Common myeloid progenitor, CD34-positive (primary cell): Measurements from ENCODE around the gene TEX44.
"Not testable (repeated sequence)": the region's sequence is repeated elsewhere in the genome, so short reads cannot be mapped to it uniquely, and the experiment has no call there.

Experiments
- CTCF ChIA-PET: fragments of 350-600 bp; sonication (Branson Sonifier 250); formaldehyde crosslinking; loops from one replicate; lab custom pipeline; 2021; ENCODE audit warnings: antibody characterized with exemption; lab: Charles Lee
- POLR2A ChIA-PET: fragments of 350-600 bp; sonication (Branson Sonifier 250); formaldehyde crosslinking; loops from one replicate; lab custom pipeline; 2021; ENCODE audit warnings: antibody characterized with exemption; lab: Charles Lee
- DNase-seq, 3 donors: peaks; one replicate each; pipeline versions ENCODE4 v3.0.0 to v3.0.0-alpha.2; 2013
- H3K27ac ChIP-seq, 2 experiments: 1 replicate in 1 of 2; 2 replicates in 1 of 2; pipeline ENCODE4 v1.7.0; 2013; ENCODE audit warnings: inconsistent platforms in 2 of 2, low read length in 2 of 2, mild to moderate bottlenecking in 2 of 2, low read depth in 1 of 2, moderate library complexity in 1 of 2; ENCODE audit not compliant: severe bottlenecking in 2 of 2, insufficient read depth in 1 of 2, poor library complexity in 1 of 2
- H3K27me3 ChIP-seq, 5 experiments: replicated peaks in 2 of 5; 1 replicate in 3 of 5; 2 replicates in 2 of 5; pipeline versions ENCODE4 v1.6.1 to v1.7.0; 2013; ENCODE audit warnings: low read length in 4 of 5, mild to moderate bottlenecking in 2 of 5, moderate library complexity in 2 of 5, inconsistent platforms in 1 of 5; ENCODE audit not compliant: insufficient read depth in 5 of 5, control insufficient read depth in 4 of 5
- H3K36me3 ChIP-seq, 4 experiments: 1 replicate in 2 of 4; 2 replicates in 2 of 4; pipeline versions ENCODE4 v1.6.1 to v1.7.0; 2013; ENCODE audit warnings: low read length in 3 of 4, control low read depth in 1 of 4, mild to moderate bottlenecking in 1 of 4; ENCODE audit not compliant: control insufficient read depth in 4 of 4, insufficient read depth in 4 of 4
- H3K4me1 ChIP-seq, 4 experiments: 1 replicate in 3 of 4; 2 replicates in 1 of 4; pipeline versions ENCODE4 v1.6.1 to v1.7.1; 2013; ENCODE audit warnings: low read length in 3 of 4, mild to moderate bottlenecking in 3 of 4, control low read depth in 1 of 4, inconsistent platforms in 1 of 4, moderate library complexity in 1 of 4; ENCODE audit not compliant: control insufficient read depth in 4 of 4, insufficient read depth in 4 of 4; ENCODE audit errors: control extremely low read depth in 1 of 4
- H3K4me3 ChIP-seq, 7 experiments: 1 replicate in 4 of 7; 2 replicates in 3 of 7; pipeline versions ENCODE4 v1.5.1 to v1.7.0; 2013; ENCODE audit warnings: mild to moderate bottlenecking in 7 of 7, low read length in 6 of 7, moderate library complexity in 6 of 7, inconsistent platforms in 2 of 7, low read depth in 2 of 7, control low read depth in 1 of 7; ENCODE audit not compliant: insufficient read depth in 4 of 7, control insufficient read depth in 1 of 7; ENCODE audit errors: extremely low read depth in 1 of 7
- H3K9me3 ChIP-seq, 5 experiments: 1 replicate in 4 of 5; 2 replicates in 1 of 5; pipeline versions ENCODE4 v1.6.1 to v1.7.1; 2013; ENCODE audit warnings: low read length in 4 of 5, mild to moderate bottlenecking in 2 of 5, inconsistent platforms in 1 of 5, low read depth in 1 of 5, moderate library complexity in 1 of 5; ENCODE audit not compliant: control insufficient read depth in 4 of 5, insufficient read depth in 2 of 5; ENCODE audit errors: control extremely low read depth in 1 of 5
- WGBS: methylation state at CpG from one replicate; pipeline ENCODE4 v1.1.5; 2013; ENCODE audit not compliant: insufficient coverage; 5-methylcytosine and 5-hydroxymethylcytosine counted together

The TEX44 gene

GRCh38 chr2:231570915-231571314 is 21.7 kb upstream of the TEX44 start:
- H3K27ac ChIP-seq, POLR2A ChIA-PET, H3K4me3 ChIP-seq, DNase-seq, H3K27me3 ChIP-seq, H3K36me3 ChIP-seq, H3K9me3 ChIP-seq: not testable (repeated sequence)
- WGBS, result 100% methylated on average over 2 of the region's 5 CpGs
- CTCF ChIA-PET, result interaction anchor here (0.7 to 5.5 kb wide), 2 partner anchors 29 to 31 kb away, joined by 3 to 27 read pairs; no protein-coding TSS in a partner anchor
- peaks cover 0 to 10% (median 8%) of the 10 kb centered on the region in 4 experiments for H3K4me1 ChIP-seq

- 97% methylated on average over 4 of the region's 4 CpGs for WGBS
Observed at GRCh38 chr2:231571661-231572191, 20.9 kb upstream of the TEX44 start.

GRCh38 chr2:231573096-231573495 is 19.6 kb upstream of the TEX44 start:
- Histone ChIP-seq H3K27me3 (no peaks in the 10 kb centered on the region), H3K4me1 (peaks cover 0 to 12% (median 7%) of the 10 kb centered on the region in 4 experiments), H3K4me3 (no peak overlapping the region), H3K36me3 (no peaks in the 10 kb centered on the region), H3K9me3 (no peaks in the 10 kb centered on the region), H3K27ac (no peak overlapping the region)
- 67% methylated on average over 3 of the region's 4 CpGs for WGBS
- POLR2A ChIA-PET, result no interaction called here
- no peak for DNase-seq
- CTCF ChIA-PET, result interaction anchor here (1.2 to 5.5 kb wide), 3 partner anchors 10 to 53 kb away, joined by 3 to 27 read pairs (median 4); no protein-coding TSS in a partner anchor

More at GRCh38 chr2:231571661-231572191, 20.9 kb upstream of the TEX44 start:
- DNase-seq, result no peak
- no peak overlapping the region for H3K4me3 ChIP-seq
- H3K9me3 ChIP-seq, result peaks cover 0 to 2% (median 0%) of the 10 kb centered on the region in 5 experiments
- POLR2A ChIA-PET, result no interaction called here
- no peaks in the 10 kb centered on the region for H3K27me3 ChIP-seq
- CTCF ChIA-PET, result interaction anchor here (0.7 to 5.5 kb wide), 2 partner anchors 28 to 32 kb away, joined by 3 to 27 read pairs; no protein-coding TSS in a partner anchor
- H3K27ac ChIP-seq, result no peak overlapping the region
- no peaks in the 10 kb centered on the region for H3K36me3 ChIP-seq
- H3K4me1 ChIP-seq, result peaks cover 0 to 12% (median 8%) of the 10 kb centered on the region in 4 experiments

- WGBS, result 97% methylated on average over 9 of the region's 15 CpGs
- CTCF ChIA-PET, result interaction anchor here (1.2 to 5.5 kb wide), 4 partner anchors 8 to 54 kb away, joined by 3 to 27 read pairs (median 4); no protein-coding TSS in a partner anchor
- H3K4me1 ChIP-seq, result peaks cover 0 to 5% (median 0%) of the 10 kb centered on the region in 4 experiments
- DNase-seq, result no peak
- no peak overlapping the region for H3K4me3 ChIP-seq
- POLR2A ChIA-PET, result no interaction called here
- no peak overlapping the region for H3K27ac ChIP-seq
- H3K27me3 ChIP-seq, result no peaks in the 10 kb centered on the region
- no peaks in the 10 kb centered on the region for H3K36me3 ChIP-seq
- no peaks in the 10 kb centered on the region for H3K9me3 ChIP-seq
Observed at GRCh38 chr2:231573698-231574421, 18.8 kb upstream of the TEX44 start.

- POLR2A ChIA-PET, result no interaction called here
- Histone ChIP-seq H3K36me3 (no peaks in the 10 kb centered on the region), H3K4me1 (peaks cover 0 to 5% (median 0%) of the 10 kb centered on the region in 4 experiments), H3K9me3 (no peaks in the 10 kb centered on the region), H3K27me3 (no peaks in the 10 kb centered on the region), H3K27ac (no peak overlapping the region), H3K4me3 (no peak overlapping the region)
- 100% methylated on average over 8 of the region's 10 CpGs for WGBS
- no peak for DNase-seq
- CTCF ChIA-PET, result interaction anchor here (1.3 to 5.5 kb wide), 2 partner anchors 24 to 26 kb away, joined by 3 to 27 read pairs; no protein-coding TSS in a partner anchor
Observed at GRCh38 chr2:231575612-231576256, 16.9 kb upstream of the TEX44 start.

GRCh38 chr2:231576465-231576864 is 16.2 kb upstream of the TEX44 start:
- POLR2A ChIA-PET, result no interaction called here
- H3K9me3 ChIP-seq, result no peaks in the 10 kb centered on the region
- no peaks in the 10 kb centered on the region for H3K36me3 ChIP-seq
- H3K27ac ChIP-seq, result no peak overlapping the region
- DNase-seq, result no peak
- CTCF ChIA-PET, result interaction anchor here (1.3 kb wide), 1 partner anchor 25 kb away, joined by 3 read pairs; no protein-coding TSS in a partner anchor
- 96% methylated on average over 3 of the region's 4 CpGs for WGBS
- H3K27me3 ChIP-seq, result no peaks in the 10 kb centered on the region
- peaks cover 0 to 5% (median 0%) of the 10 kb centered on the region in 4 experiments for H3K4me1 ChIP-seq
- no peak overlapping the region for H3K4me3 ChIP-seq
